SK-N-SH (cell line): ENCODE results near the gene EIF5. TPM values are rescaled to one million over a fixed set of nuclear protein-coding genes. Genes with fewer than 3 reads are reported as not detected.

ENCODE experiments used
- CTCF ChIA-PET: fragments of 300-600, 350-600 bp; formaldehyde crosslinking; extraction: SDS; loops from one replicate; lab custom pipeline; 2021; lab: Yijun Ruan, JAX
- POLR2A ChIA-PET: fragments of 350-600 bp; sonication (Branson Sonifier 250); formaldehyde crosslinking; extraction: SDS; loops from one replicate; lab custom pipeline; 2020; ENCODE audit warnings: antibody characterized with exemption, inconsistent platforms; lab: Yijun Ruan, JAX
- DNase-seq: peaks from one replicate; pipeline ENCODE4 v3.0.0; 2012
- H2AFZ ChIP-seq: fragments of 200-600 bp; sonication (generic); 2 replicates; pipeline ENCODE4 v1.8.1; 2016; ENCODE audit warnings: antibody characterized with exemption, mild to moderate bottlenecking, low read depth
- H3F3A ChIP-seq: fragments of 200-600 bp; sonication (generic); replicated peaks from 2 replicates; pipeline ENCODE3; 2016; ENCODE audit warnings: antibody characterized with exemption, mild to moderate bottlenecking; ENCODE audit not compliant: insufficient read depth
- H3K27ac ChIP-seq, 2 experiments: fragments of 200-500 bp in 1 of 2; fragments of 200-600 bp in 1 of 2; sonication (Bioruptor generic) in 1 of 2; sonication (generic), shearing (Covaris generic) in 1 of 2; 2 replicates each; pipeline versions ENCODE4 v1.5.1 to v1.6.1; 2014 to 2016; ENCODE audit warnings: low read depth in 2 of 2, inconsistent platforms in 1 of 2, low read length in 1 of 2, mild to moderate bottlenecking in 1 of 2, mixed read lengths in 1 of 2
- H3K27me3 ChIP-seq: fragments of 200-600 bp; sonication (generic), shearing (Covaris generic); 2 replicates; pipeline ENCODE4 v1.6.1; 2016; ENCODE audit warnings: mixed run types; ENCODE audit not compliant: insufficient read depth
- H3K36me3 ChIP-seq, 2 experiments: fragments of 200-500 bp in 1 of 2; fragments of 200-600 bp in 1 of 2; sonication (Bioruptor generic) in 1 of 2; sonication (generic) in 1 of 2; replicated peaks in 1 of 2; 2 replicates each; pipeline versions ENCODE3 to v1.5.1; 2014 to 2016; ENCODE audit warnings: low read length in 1 of 2, mild to moderate bottlenecking in 1 of 2; ENCODE audit not compliant: insufficient read depth in 2 of 2, control insufficient read depth in 1 of 2
- H3K4me1 ChIP-seq, 2 experiments: fragments of 200-500 bp in 1 of 2; fragments of 200-600 bp in 1 of 2; sonication (Bioruptor generic) in 1 of 2; sonication (generic), shearing (Covaris generic) in 1 of 2; 2 replicates each; pipeline versions ENCODE4 v1.5.1 to v1.6.1; 2014 to 2016; ENCODE audit warnings: low read depth in 1 of 2, low read length in 1 of 2, mixed run types in 1 of 2; ENCODE audit not compliant: insufficient read depth in 2 of 2, control insufficient read depth in 1 of 2
- H3K4me2 ChIP-seq: fragments of 200-600 bp; sonication (generic), shearing (Covaris generic); 2 replicates; pipeline ENCODE4 v1.6.1; 2017; ENCODE audit warnings: mixed run types
- H3K4me3 ChIP-seq, 2 experiments: fragments of 200-500 bp in 1 of 2; fragments of 200-600 bp in 1 of 2; sonication (Bioruptor generic) in 1 of 2; sonication (generic), shearing (Covaris generic) in 1 of 2; 2 replicates each; pipeline versions ENCODE4 v1.5.1 to v1.8.1; 2014 to 2016; ENCODE audit warnings: low read depth in 2 of 2, inconsistent platforms in 1 of 2, low read length in 1 of 2, mild to moderate bottlenecking in 1 of 2, mixed read lengths in 1 of 2, moderate library complexity in 1 of 2
- H3K79me2 ChIP-seq: fragments of 200-600 bp; sonication (generic); 2 replicates; pipeline ENCODE4 v1.8.1; 2017; ENCODE audit warnings: mild to moderate bottlenecking; ENCODE audit not compliant: insufficient read depth
- H3K9ac ChIP-seq: fragments of 200-600 bp; sonication (generic); 2 replicates; pipeline ENCODE4 v1.6.1; 2017; ENCODE audit warnings: mixed run types
- H3K9me2 ChIP-seq: fragments of 200-600 bp; sonication (generic); 2 replicates; pipeline ENCODE4 v1.6.1; 2017; ENCODE audit warnings: mixed run types
- H3K9me3 ChIP-seq: fragments of 200-600 bp; sonication (generic); 2 replicates; pipeline ENCODE4 v1.6.1; 2017; ENCODE audit warnings: mixed run types, mild to moderate bottlenecking, moderate library complexity
- H4K20me1 ChIP-seq: fragments of 200-600 bp; sonication (generic); 2 replicates; pipeline ENCODE4 v1.6.1; 2017; ENCODE audit warnings: mild to moderate bottlenecking, mixed run types; ENCODE audit not compliant: insufficient read depth
- ELF1 ChIP-seq: IDR thresholded peaks from 2 replicates; pipeline ENCODE4 v1.4.0; 2012
- EZH2phosphoT487 ChIP-seq: fragments of 200-600 bp; sonication (generic); IDR thresholded peaks from 2 replicates; pipeline ENCODE4 v1.6.1; 2017; ENCODE audit warnings: low read depth, mixed run types, mild to moderate bottlenecking, antibody characterized with exemption, moderate library complexity, borderline replicate concordance
- FOSL2 ChIP-seq: IDR thresholded peaks from 2 replicates; pipeline ENCODE4 v1.4.0; 2012; ENCODE audit warnings: low read depth, mild to moderate bottlenecking, moderate library complexity, borderline replicate concordance
- FOXM1 ChIP-seq: IDR thresholded peaks from 2 replicates; pipeline ENCODE4 v1.4.0; 2012; ENCODE audit warnings: low read depth, mild to moderate bottlenecking
- GABPA ChIP-seq: IDR thresholded peaks from 2 replicates; pipeline ENCODE4 v1.4.0; 2012; ENCODE audit warnings: low read depth, mild to moderate bottlenecking
- JUND ChIP-seq: IDR thresholded peaks from 2 replicates; pipeline ENCODE4 v1.4.0; 2012
- NFIC ChIP-seq: IDR thresholded peaks from 2 replicates; pipeline ENCODE4 v1.4.0; 2012; ENCODE audit warnings: borderline replicate concordance
- NRF1 ChIP-seq: IDR thresholded peaks from 2 replicates; pipeline ENCODE4 v1.6.1; 2012; ENCODE audit warnings: low read depth, mild to moderate bottlenecking, low read length
- POLR2AphosphoS5 ChIP-seq: IDR thresholded peaks from 2 replicates; pipeline ENCODE4 v1.6.1; 2012; ENCODE audit warnings: low read depth, low read length
- RXRA ChIP-seq: IDR thresholded peaks from 2 replicates; pipeline ENCODE4 v1.4.0; 2012; ENCODE audit warnings: low read depth, mild to moderate bottlenecking, borderline replicate concordance
- SIN3A ChIP-seq: IDR thresholded peaks from 2 replicates; pipeline ENCODE4 v1.6.1; 2012; ENCODE audit warnings: low read depth, mild to moderate bottlenecking, low read length, moderate library complexity, borderline replicate concordance
- TCF12 ChIP-seq: IDR thresholded peaks from 2 replicates; pipeline ENCODE4 v1.4.0; 2012
- whole genome bisulfite sequencing: methylation state at CpG from one replicate; pipeline ENCODE4 v1.1.6; 2017; ENCODE audit warnings: low lambda C conversion rate; 5-methylcytosine and 5-hydroxymethylcytosine counted together
- polyA plus RNA-seq, 3 experiments: library from polyadenylated mRNA; depleted of rRNA; stranded (reverse); fragments of >200 nt; gene quantifications; 2 replicates each; pipeline ENCODE4 v1.2.3, GENCODE V29; 2012
- TF ChIP-seq, protein P1 (sequence below): IDR thresholded peaks from 2 replicates; pipeline ENCODE4 v1.4.0; 2012; ENCODE audit warnings: low read depth, borderline replicate concordance
- TF ChIP-seq, protein P2 (sequence below): fragments of 150-350 bp; IDR thresholded peaks from 2 replicates; pipeline ENCODE4 v1.6.1; 2017; ENCODE audit warnings: antibody characterized with exemption, low read length, low read depth, borderline replicate concordance
- TF ChIP-seq, protein P3 (sequence below): IDR thresholded peaks from 2 replicates; pipeline ENCODE4 v1.4.0; 2012; ENCODE audit warnings: low read depth
- TF ChIP-seq, protein P4 (sequence below): IDR thresholded peaks from 2 replicates; pipeline ENCODE4 v1.4.0; 2012; ENCODE audit warnings: low read depth, borderline replicate concordance

The EIF5 gene
- polyA plus RNA-seq, 1 of the 3 experiments (the other 2 are of a cell fraction) = 127 TPM

DNA sequence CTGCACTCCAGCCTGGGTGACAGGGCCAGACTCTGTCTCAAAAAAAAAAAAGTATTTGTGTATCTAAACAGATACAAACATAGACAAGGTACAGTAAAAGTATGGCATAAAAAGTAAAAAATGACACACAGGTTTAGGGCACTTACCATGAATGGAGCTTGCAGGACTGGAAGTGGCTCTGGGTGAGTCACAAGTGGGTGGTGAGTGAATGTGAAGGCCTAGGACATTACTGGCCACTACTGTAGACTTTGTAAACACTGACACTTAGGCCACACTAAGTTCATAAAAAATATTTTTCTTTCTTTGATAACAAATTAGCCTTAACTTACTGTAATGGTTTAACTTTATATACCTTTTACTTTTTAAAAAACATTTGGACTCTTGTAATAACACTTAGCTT lies 38.0 kb upstream of the EIF5 start:
- Histone ChIP-seq H3K4me3 (no peak overlapping the region), H3F3A (no peaks in the 10 kb centered on the region), H3K4me1 (no peaks in the 10 kb centered on the region), H3K27ac (no peak overlapping the region), H3K36me3 (no peaks in the 10 kb centered on the region), H3K9ac (no peak overlapping the region), H3K79me2 (no peaks in the 10 kb centered on the region), H2AFZ (no peak overlapping the region), H4K20me1 (no peaks in the 10 kb centered on the region), H3K9me2 (no peaks in the 10 kb centered on the region), H3K27me3 (no peaks in the 10 kb centered on the region; the same call in 1 of the 2 replicates), H3K4me2 (no peak overlapping the region), H3K9me3 (no peaks in the 10 kb centered on the region)
- no peak for DNase-seq
- CTCF ChIA-PET = interaction anchor here (0.7 to 1.4 kb wide), 2 partner anchors 192 to 194 kb away, joined by 3 to 6 read pairs; no protein-coding TSS in a partner anchor
- POLR2A ChIA-PET = no interaction called here
- TF ChIP-seq, protein P1, sequence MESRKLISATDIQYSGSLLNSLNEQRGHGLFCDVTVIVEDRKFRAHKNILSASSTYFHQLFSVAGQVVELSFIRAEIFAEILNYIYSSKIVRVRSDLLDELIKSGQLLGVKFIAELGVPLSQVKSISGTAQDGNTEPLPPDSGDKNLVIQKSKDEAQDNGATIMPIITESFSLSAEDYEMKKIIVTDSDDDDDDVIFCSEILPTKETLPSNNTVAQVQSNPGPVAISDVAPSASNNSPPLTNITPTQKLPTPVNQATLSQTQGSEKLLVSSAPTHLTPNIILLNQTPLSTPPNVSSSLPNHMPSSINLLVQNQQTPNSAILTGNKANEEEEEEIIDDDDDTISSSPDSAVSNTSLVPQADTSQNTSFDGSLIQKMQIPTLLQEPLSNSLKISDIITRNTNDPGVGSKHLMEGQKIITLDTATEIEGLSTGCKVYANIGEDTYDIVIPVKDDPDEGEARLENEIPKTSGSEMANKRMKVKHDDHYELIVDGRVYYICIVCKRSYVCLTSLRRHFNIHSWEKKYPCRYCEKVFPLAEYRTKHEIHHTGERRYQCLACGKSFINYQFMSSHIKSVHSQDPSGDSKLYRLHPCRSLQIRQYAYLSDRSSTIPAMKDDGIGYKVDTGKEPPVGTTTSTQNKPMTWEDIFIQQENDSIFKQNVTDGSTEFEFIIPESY = no peak
- 0 out of 2 replicates have a peak, but pooled peaks have one; percentile 5 for TF ChIP-seq FOSL2

DNA sequence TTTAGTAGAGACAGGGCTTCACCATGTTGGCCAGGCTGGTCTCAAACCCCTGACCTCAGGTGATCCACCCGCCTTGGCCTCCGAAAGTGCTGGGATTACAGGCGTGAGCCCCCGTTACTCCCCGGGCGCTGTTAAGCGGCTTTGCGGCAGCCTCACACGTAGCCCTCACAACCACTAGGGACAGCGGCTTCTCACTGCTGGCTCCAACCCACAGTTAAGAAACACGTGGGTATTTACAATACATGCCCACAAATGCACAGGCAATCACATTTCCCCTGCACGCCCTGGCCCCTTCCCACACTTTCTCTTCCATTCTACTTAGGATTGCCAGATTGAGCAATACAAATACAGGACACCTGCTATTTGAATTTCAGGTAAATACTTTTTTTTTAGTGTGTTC lies 37.0 kb upstream of the EIF5 start:
- CTCF ChIA-PET = interaction anchor here (1.4 kb wide), 1 partner anchor 193 kb away, joined by 6 read pairs; no protein-coding TSS in a partner anchor
- no peak overlapping the region for H3K4me2 ChIP-seq
- no peaks in the 10 kb centered on the region for H4K20me1 ChIP-seq
- H2AFZ ChIP-seq = no peak overlapping the region
- 84% methylated on average over 12 of the region's 12 CpGs for whole genome bisulfite sequencing
- H3K4me1 ChIP-seq = no peaks in the 10 kb centered on the region
- H3K27ac ChIP-seq = no peak overlapping the region
- H3K4me3 ChIP-seq = no peak overlapping the region
- POLR2A ChIA-PET = no interaction called here
- no peaks in the 10 kb centered on the region for H3F3A ChIP-seq
- no peaks in the 10 kb centered on the region for H3K9me2 ChIP-seq
- H3K79me2 ChIP-seq = no peaks in the 10 kb centered on the region
- H3K27me3 ChIP-seq = no peaks in the 10 kb centered on the region; the same call in 1 of the 2 replicates
- no peaks in the 10 kb centered on the region for H3K36me3 ChIP-seq
- no peaks in the 10 kb centered on the region for H3K9me3 ChIP-seq
- H3K9ac ChIP-seq = no peak overlapping the region
- DNase-seq = peak; percentile 32
- TF ChIP-seq, protein P2, sequence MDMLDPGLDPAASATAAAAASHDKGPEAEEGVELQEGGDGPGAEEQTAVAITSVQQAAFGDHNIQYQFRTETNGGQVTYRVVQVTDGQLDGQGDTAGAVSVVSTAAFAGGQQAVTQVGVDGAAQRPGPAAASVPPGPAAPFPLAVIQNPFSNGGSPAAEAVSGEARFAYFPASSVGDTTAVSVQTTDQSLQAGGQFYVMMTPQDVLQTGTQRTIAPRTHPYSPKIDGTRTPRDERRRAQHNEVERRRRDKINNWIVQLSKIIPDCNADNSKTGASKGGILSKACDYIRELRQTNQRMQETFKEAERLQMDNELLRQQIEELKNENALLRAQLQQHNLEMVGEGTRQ = no peak
- TF ChIP-seq, protein P3, sequence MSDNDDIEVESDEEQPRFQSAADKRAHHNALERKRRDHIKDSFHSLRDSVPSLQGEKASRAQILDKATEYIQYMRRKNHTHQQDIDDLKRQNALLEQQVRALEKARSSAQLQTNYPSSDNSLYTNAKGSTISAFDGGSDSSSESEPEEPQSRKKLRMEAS = no peak
- TF ChIP-seq, protein P1 = no peak
- no peak for TF ChIP-seq NFIC
- no peak for TF ChIP-seq NRF1
- no peak for TF ChIP-seq FOXM1
- TF ChIP-seq FOSL2 = no peak
- TF ChIP-seq POLR2AphosphoS5 = no peak
- no peak for TF ChIP-seq EZH2phosphoT487
- TF ChIP-seq RXRA = no peak
- TF ChIP-seq, protein P4, sequence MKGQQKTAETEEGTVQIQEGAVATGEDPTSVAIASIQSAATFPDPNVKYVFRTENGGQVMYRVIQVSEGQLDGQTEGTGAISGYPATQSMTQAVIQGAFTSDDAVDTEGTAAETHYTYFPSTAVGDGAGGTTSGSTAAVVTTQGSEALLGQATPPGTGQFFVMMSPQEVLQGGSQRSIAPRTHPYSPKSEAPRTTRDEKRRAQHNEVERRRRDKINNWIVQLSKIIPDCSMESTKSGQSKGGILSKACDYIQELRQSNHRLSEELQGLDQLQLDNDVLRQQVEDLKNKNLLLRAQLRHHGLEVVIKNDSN = no peak
- no peak for TF ChIP-seq TCF12
- no peak for TF ChIP-seq ELF1
- TF ChIP-seq JUND = no peak
- TF ChIP-seq SIN3A = no peak
- TF ChIP-seq GABPA = no peak
